H1 (cell line): ENCODE measurements around the gene PSMC5. TPM values are rescaled to one million over a fixed set of nuclear protein-coding genes. Genes with fewer than 3 reads are reported as not detected.
A peak's percentile ranks its signal among the peaks of the same experiment; 100 is the strongest.

ENCODE experiments used
- CTCF ChIA-PET: fragments of 300-600 bp; sonication (Branson Sonifier 250); formaldehyde crosslinking; loops from one replicate; lab custom pipeline; 2021; ENCODE audit not compliant: partially characterized antibody; lab: Charles Lee
- POLR2A ChIA-PET: fragments of 300-600 bp; sonication (Branson Sonifier 250); formaldehyde crosslinking; loops from one replicate; lab custom pipeline; 2021; ENCODE audit warnings: inconsistent platforms; ENCODE audit not compliant: partially characterized antibody; lab: Charles Lee
- DNase-seq, 2 experiments: peaks; one replicate each; pipeline versions ENCODE4 v3.0.0 to v3.0.0-alpha.2; 2010 to 2022; ENCODE audit warnings: low spot score in 2 of 2, low read depth in 1 of 2, mixed read lengths in 1 of 2
- FAIRE-seq: peaks from 2 replicates; lab custom pipeline; 2011; peaks lifted over from hg19 to GRCh38; lab: Jason Lieb, UNC
- H2AFZ ChIP-seq: 2 replicates; pipeline ENCODE4 v1.8.1; 2012; ENCODE audit warnings: low read length, inconsistent platforms
- H2AK5ac ChIP-seq: 2 replicates; pipeline ENCODE4 v1.6.1; 2013; ENCODE audit warnings: low read depth, low read length
- H2BK120ac ChIP-seq: replicated peaks from 2 replicates; pipeline ENCODE3; 2013; ENCODE audit warnings: low read depth, low read length, inconsistent platforms
- H2BK12ac ChIP-seq: 2 replicates; pipeline ENCODE4 v1.6.1; 2013; ENCODE audit warnings: low read depth, low read length
- H2BK15ac ChIP-seq: 2 replicates; pipeline ENCODE4 v1.6.1; 2013; ENCODE audit warnings: low read length
- H2BK20ac ChIP-seq: 2 replicates; pipeline ENCODE4 v1.6.1; 2013; ENCODE audit warnings: low read length
- H2BK5ac ChIP-seq: 2 replicates; pipeline ENCODE4 v1.6.1; 2013; ENCODE audit warnings: low read depth, low read length
- H3K14ac ChIP-seq: 2 replicates; pipeline ENCODE4 v1.6.1; 2013; ENCODE audit warnings: inconsistent platforms; ENCODE audit not compliant: insufficient read length
- H3K18ac ChIP-seq: 2 replicates; pipeline ENCODE4 v1.6.1; 2013; ENCODE audit warnings: low read length; ENCODE audit errors: extremely low read depth
- H3K23ac ChIP-seq: 2 replicates; pipeline ENCODE4 v1.6.1; 2013; ENCODE audit warnings: inconsistent platforms; ENCODE audit not compliant: insufficient read length
- H3K23me2 ChIP-seq: 2 replicates; pipeline ENCODE4 v1.6.1; 2013; ENCODE audit warnings: low read depth, low read length
- H3K27ac ChIP-seq: 2 replicates; pipeline ENCODE4 v1.6.1; 2011; ENCODE audit warnings: low read depth, low read length, inconsistent platforms
- H3K27me3 ChIP-seq, 4 experiments: replicated peaks in 1 of 4; 1 replicate in 1 of 4; 2 replicates in 3 of 4; pipeline versions ENCODE4 v1.6.1 to v1.8.1; 2011 to 2013; ENCODE audit warnings: low read length in 3 of 4, mild to moderate bottlenecking in 3 of 4, inconsistent platforms in 2 of 4, mixed read lengths in 2 of 4, moderate library complexity in 1 of 4; ENCODE audit not compliant: control insufficient read depth in 3 of 4, insufficient read depth in 3 of 4; ENCODE audit errors: extremely low read depth in 1 of 4
- H3K36me3 ChIP-seq, 4 experiments: 2 replicates each; pipeline versions ENCODE4 v1.6.1 to v1.8.1; 2011 to 2013; ENCODE audit warnings: mild to moderate bottlenecking in 4 of 4, low read length in 3 of 4, moderate library complexity in 2 of 4, control low read depth in 1 of 4, inconsistent platforms in 1 of 4; ENCODE audit not compliant: insufficient read depth in 4 of 4, control insufficient read depth in 2 of 4
- H3K4ac ChIP-seq: replicated peaks from 2 replicates; pipeline ENCODE3; 2013; ENCODE audit warnings: low read length, low read depth, mixed read lengths, inconsistent platforms; ENCODE audit not compliant: insufficient read length
- H3K4me1 ChIP-seq, 4 experiments: replicated peaks in 1 of 4; 1 replicate in 1 of 4; 2 replicates in 3 of 4; pipeline versions ENCODE4 v1.6.1 to v1.8.1; 2011 to 2013; ENCODE audit warnings: low read length in 3 of 4, inconsistent platforms in 2 of 4, mixed read lengths in 1 of 4; ENCODE audit not compliant: insufficient read depth in 4 of 4, control insufficient read depth in 3 of 4
- H3K4me2 ChIP-seq, 2 experiments: 2 replicates each; pipeline versions ENCODE4 v1.6.1 to v1.8.1; 2011 to 2013; ENCODE audit warnings: low read depth in 2 of 2, low read length in 2 of 2, control low read depth in 1 of 2, inconsistent platforms in 1 of 2, mild to moderate bottlenecking in 1 of 2; ENCODE audit not compliant: insufficient read depth in 1 of 2
- H3K4me3 ChIP-seq, 4 experiments: fragments of 200-600, 300-600 bp in 1 of 4; sonication (generic), shearing (Covaris generic), sonication (Bioruptor Twin) in 1 of 4; 2 replicates each; pipeline versions ENCODE4 v1.5.1 to v1.8.1; 2011 to 2016; ENCODE audit warnings: low read length in 4 of 4, low read depth in 3 of 4, control low read depth in 2 of 4, inconsistent platforms in 2 of 4, mild to moderate bottlenecking in 2 of 4, mixed read lengths in 1 of 4, moderate library complexity in 1 of 4; ENCODE audit not compliant: insufficient read depth in 2 of 4; ENCODE audit errors: extremely low read depth in 1 of 4
- H3K56ac ChIP-seq: replicated peaks from 2 replicates; pipeline ENCODE3; 2013; ENCODE audit warnings: low read depth, mild to moderate bottlenecking, mixed read lengths, low read length, inconsistent platforms; ENCODE audit not compliant: insufficient read length
- H3K79me1 ChIP-seq: 2 replicates; pipeline ENCODE4 v1.6.1; 2013; ENCODE audit warnings: low read depth, low read length, control low read depth
- H3K79me2 ChIP-seq, 2 experiments: 2 replicates each; pipeline versions ENCODE4 v1.6.1 to v1.8.1; 2012 to 2013; ENCODE audit warnings: low read length in 2 of 2, mild to moderate bottlenecking in 2 of 2, inconsistent platforms in 1 of 2; ENCODE audit not compliant: insufficient read depth in 2 of 2, control insufficient read depth in 1 of 2
- H3K9ac ChIP-seq, 4 experiments: replicated peaks in 1 of 4; 1 replicate in 1 of 4; 2 replicates in 3 of 4; pipeline versions ENCODE4 v1.6.1 to v1.8.1; 2011 to 2013; ENCODE audit warnings: low read depth in 3 of 4, low read length in 3 of 4, control low read depth in 2 of 4, mild to moderate bottlenecking in 2 of 4, moderate library complexity in 2 of 4, inconsistent platforms in 1 of 4; ENCODE audit errors: extremely low read depth in 1 of 4
- H3K9me3 ChIP-seq, 2 experiments: 2 replicates each; pipeline versions ENCODE4 v1.6.1 to v1.8.1; 2012 to 2013; ENCODE audit warnings: mild to moderate bottlenecking in 2 of 2, moderate library complexity in 2 of 2, control low read depth in 1 of 2, inconsistent platforms in 1 of 2, low read depth in 1 of 2, low read length in 1 of 2, mixed read lengths in 1 of 2; ENCODE audit not compliant: insufficient read depth in 2 of 2
- H4K20me1 ChIP-seq, 2 experiments: replicated peaks in 1 of 2; 2 replicates each; pipeline versions ENCODE3 to v1.8.1; 2011 to 2013; ENCODE audit warnings: inconsistent platforms in 2 of 2, low read length in 2 of 2, mild to moderate bottlenecking in 1 of 2; ENCODE audit not compliant: insufficient read depth in 2 of 2, control insufficient read depth in 1 of 2
- H4K5ac ChIP-seq: 2 replicates; pipeline ENCODE4 v1.6.1; 2013; ENCODE audit warnings: low read length, low read depth, mixed read lengths, inconsistent platforms; ENCODE audit not compliant: insufficient read length
- H4K8ac ChIP-seq: 2 replicates; pipeline ENCODE4 v1.8.0; 2013; ENCODE audit warnings: mild to moderate bottlenecking, moderate library complexity, low read length, inconsistent platforms; ENCODE audit not compliant: insufficient read depth; ENCODE audit errors: extremely low read depth
- H4K91ac ChIP-seq: replicated peaks from 2 replicates; pipeline ENCODE3; 2013; ENCODE audit warnings: low read length, mixed read lengths, inconsistent platforms; ENCODE audit not compliant: insufficient read length
- CTBP2 ChIP-seq: IDR thresholded peaks from 2 replicates; pipeline ENCODE4 v1.7.0; 2011; ENCODE audit warnings: borderline replicate concordance, mild to moderate bottlenecking, moderate library complexity, mixed read lengths, low read length; ENCODE audit not compliant: insufficient read depth, insufficient read length
- EZH2 ChIP-seq: fragments of 200-600 bp; sonication (generic); IDR thresholded peaks from 2 replicates; pipeline ENCODE4 v1.7.1; 2012; ENCODE audit warnings: low read depth, mild to moderate bottlenecking, moderate library complexity, low read length, inconsistent platforms; ENCODE audit not compliant: severe bottlenecking
- JUND ChIP-seq: IDR thresholded peaks from 2 replicates; pipeline ENCODE4 v1.6.1; 2011; ENCODE audit warnings: mild to moderate bottlenecking, improper control_type of control experiment, low read length
- NANOG ChIP-seq: IDR thresholded peaks from 2 replicates; pipeline ENCODE4 v1.6.1; 2011; ENCODE audit warnings: low read length, low read depth, mild to moderate bottlenecking, inconsistent platforms; ENCODE audit not compliant: insufficient read depth, poor library complexity, severe bottlenecking
- RAD21 ChIP-seq, 2 experiments: IDR thresholded peaks in 1 of 2; conservative IDR thresholded peaks in 1 of 2; 2 replicates each; pipeline ENCODE4 v1.6.1; 2011; ENCODE audit warnings: low read depth in 2 of 2, low read length in 2 of 2, improper control_type of control experiment in 1 of 2, inconsistent platforms in 1 of 2, mild to moderate bottlenecking in 1 of 2, moderate library complexity in 1 of 2
- RXRA ChIP-seq: IDR thresholded peaks from 2 replicates; pipeline ENCODE4 v1.6.1; 2011; ENCODE audit warnings: low read depth, mild to moderate bottlenecking, low read length, moderate library complexity; ENCODE audit not compliant: insufficient read depth
- TCF12 ChIP-seq: IDR thresholded peaks from 2 replicates; pipeline ENCODE4 v1.6.1; 2011; ENCODE audit warnings: low read depth, mild to moderate bottlenecking, low read length
- WGBS, 2 experiments: shearing (Covaris generic) in 1 of 2; methylation state at CpG; one replicate each; pipeline versions ENCODE4 v1.1.6 to v1.1.7; 2013 to 2015; ENCODE audit warnings: low lambda C conversion rate in 2 of 2, mixed read lengths in 2 of 2, inconsistent platforms in 1 of 2, low coverage in 1 of 2, missing lambda C conversion rate in 1 of 2; ENCODE audit not compliant: insufficient replicate concordance in 2 of 2, insufficient coverage in 1 of 2, insufficient read length in 1 of 2; ENCODE audit errors: extremely low coverage in 1 of 2, missing lambda C conversion rate in 1 of 2; 5-methylcytosine and 5-hydroxymethylcytosine counted together
- polyA plus RNA-seq, 7 experiments: library from polyadenylated mRNA; depleted of rRNA in 3 of 7; stranded (reverse) in 5 of 7; unstranded in 2 of 7; fragments of >200 nt in 5 of 7; fragments of 200-250 nt in 2 of 7; gene quantifications; 1 replicate in 5 of 7; 2 replicates in 1 of 7; 4 replicates in 1 of 7; pipeline versions ENCODE4 v1.2.1 to v1.2.3, GENCODE V29; 2011 to 2013; ENCODE audit warnings: missing spikeins in 2 of 7, mixed read lengths in 2 of 7
- total RNA-seq: library from RNA; stranded (reverse); fragmentation: NEBNext Ultra II Directional; extraction: Animal tissue kit (Norgen Biotek cat#: 25700); gene quantifications from 2 replicates; pipeline ENCODE4 v1.2.1, GENCODE V29; 2021
- TF ChIP-seq, protein P1 (sequence below): IDR thresholded peaks from 2 replicates; pipeline ENCODE4 v1.6.1; 2012; ENCODE audit warnings: inconsistent platforms

PSMC5 gene
- total and polyA plus RNA-seq, 2 of the 8 experiments (the other 6 are each of a cell fraction or from before 2014, with no cell fraction given): 172 to 180 TPM

DNA sequence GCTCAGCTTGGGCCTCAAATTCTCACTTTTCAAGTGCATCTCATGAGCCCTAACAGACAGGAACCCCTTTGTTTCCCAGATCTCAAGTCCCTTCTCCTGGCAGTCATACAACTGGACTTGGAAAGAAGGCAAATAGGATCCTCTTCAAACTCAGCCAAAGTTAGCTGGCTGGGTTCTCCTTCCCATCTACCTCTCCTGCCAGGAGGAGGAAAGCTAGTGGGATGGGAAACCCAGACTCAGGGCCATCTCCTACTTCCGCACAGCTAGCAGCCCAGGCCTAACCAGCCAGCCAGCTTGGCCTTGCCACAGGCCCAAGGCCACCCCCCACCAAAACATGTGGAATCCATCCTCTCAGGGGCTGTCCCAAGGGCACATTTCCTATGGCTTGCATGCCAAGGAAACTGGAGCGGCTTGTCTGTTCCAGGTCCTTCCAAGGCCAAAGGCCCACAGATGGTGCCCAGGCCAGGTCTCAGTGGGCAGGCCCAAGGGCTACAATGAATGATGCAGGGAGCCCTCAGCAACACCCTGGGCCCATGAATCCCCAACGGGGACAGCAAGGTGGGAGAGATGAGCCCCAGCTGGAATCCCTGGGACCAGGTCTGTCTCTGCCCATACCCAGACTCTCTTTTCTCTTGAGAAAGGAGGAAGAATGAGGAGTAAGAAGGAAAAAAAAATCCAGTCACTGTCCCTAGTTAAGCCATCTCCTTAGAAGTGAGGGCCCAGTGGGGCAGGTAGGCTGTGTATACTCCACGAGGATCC, 13.5 kb downstream of the PSMC5 start:
- FAIRE-seq: no peak
- Histone ChIP-seq H3K9ac (no peak overlapping the region), H2BK20ac (no peak overlapping the region), H3K4me2 (peak overlapping the region; percentile 93), H4K91ac (peak overlapping the region; percentile 25), H3K4me1 (peaks cover 3 to 28% (median 26%) of the 10 kb centered on the region in 4 experiments), H4K8ac (no peak overlapping the region), H3K27ac (no peak overlapping the region), H2AFZ (no peak overlapping the region), H3K4ac (no peak overlapping the region), H3K4me3 (peak overlapping the region; percentile 76 to 97 (median 83); a peak in 5 of 8 replicates), H3K56ac (no peak overlapping the region), H2AK5ac (peak overlapping the region; percentile 55; the same call in 1 of the 2 replicates), H2BK5ac (peak overlapping the region; percentile 71; the same call in 1 of the 2 replicates), H3K23me2 (peaks cover 8% of the 10 kb centered on the region), H3K27me3 (peaks cover 0 to 3% (median 1%) of the 10 kb centered on the region in 4 experiments; a peak in 2 of 7 replicates), H2BK15ac (peak overlapping the region; percentile 18; the same call in 1 of the 2 replicates), H2BK12ac (peak overlapping the region; percentile 68; the same call in 1 of the 2 replicates), H2BK120ac (no peak overlapping the region), H3K23ac (no peak overlapping the region), H4K5ac (no peak overlapping the region), H3K18ac (peak overlapping the region; percentile 60; the same call in 1 of the 2 replicates), H3K79me2 (peaks cover 11 to 42% of the 10 kb centered on the region in 2 experiments), H3K14ac (no peak overlapping the region), H3K36me3 (peaks cover 0 to 3% (median 1%) of the 10 kb centered on the region in 4 experiments; a peak in 2 of 8 replicates), H3K9me3 (no peaks in the 10 kb centered on the region), H3K79me1 (peaks cover 20% of the 10 kb centered on the region), H4K20me1 (peaks cover 1 to 4% of the 10 kb centered on the region in 2 experiments)
- 87% methylated on average over 3 of the region's 4 CpGs; no CpG with 5 or more reads in 1 of the 2 experiments for WGBS, 2 experiments
- ChIA-PET CTCF (interaction anchor here (0.6 to 1.4 kb wide), 6 partner anchors 13 to 177 kb away, joined by 3 to 7 read pairs (median 4); partner anchors contain the start of genes CSHL1 and PSMC5), POLR2A (interaction anchor here (0.6 to 32.3 kb wide), 3 partner anchors 20 to 58 kb away, joined by 3 to 593 read pairs (median 481); partner anchors contain the start of genes CCDC47, DDX42, FTSJ3 and PSMC5)
- no peak for DNase-seq
- TF ChIP-seq EZH2 (no peak), CTBP2 (no peak), NANOG (no peak), RAD21 (IDR thresholded peaks at IDR 0.05 in 1 of 2, conservative IDR thresholded peaks at IDR 0.05 in 1 of 2; ENCODE audit: low read depth in 2 of 2, low read length in 2 of 2) (no peak), TCF12 (no peak), RXRA (no peak), JUND (no peak)
- TF ChIP-seq, protein P1, sequence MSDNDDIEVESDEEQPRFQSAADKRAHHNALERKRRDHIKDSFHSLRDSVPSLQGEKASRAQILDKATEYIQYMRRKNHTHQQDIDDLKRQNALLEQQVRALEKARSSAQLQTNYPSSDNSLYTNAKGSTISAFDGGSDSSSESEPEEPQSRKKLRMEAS: no peak
